ENCODE data around the gene INPP5E.

The INPP5E gene

DNA sequence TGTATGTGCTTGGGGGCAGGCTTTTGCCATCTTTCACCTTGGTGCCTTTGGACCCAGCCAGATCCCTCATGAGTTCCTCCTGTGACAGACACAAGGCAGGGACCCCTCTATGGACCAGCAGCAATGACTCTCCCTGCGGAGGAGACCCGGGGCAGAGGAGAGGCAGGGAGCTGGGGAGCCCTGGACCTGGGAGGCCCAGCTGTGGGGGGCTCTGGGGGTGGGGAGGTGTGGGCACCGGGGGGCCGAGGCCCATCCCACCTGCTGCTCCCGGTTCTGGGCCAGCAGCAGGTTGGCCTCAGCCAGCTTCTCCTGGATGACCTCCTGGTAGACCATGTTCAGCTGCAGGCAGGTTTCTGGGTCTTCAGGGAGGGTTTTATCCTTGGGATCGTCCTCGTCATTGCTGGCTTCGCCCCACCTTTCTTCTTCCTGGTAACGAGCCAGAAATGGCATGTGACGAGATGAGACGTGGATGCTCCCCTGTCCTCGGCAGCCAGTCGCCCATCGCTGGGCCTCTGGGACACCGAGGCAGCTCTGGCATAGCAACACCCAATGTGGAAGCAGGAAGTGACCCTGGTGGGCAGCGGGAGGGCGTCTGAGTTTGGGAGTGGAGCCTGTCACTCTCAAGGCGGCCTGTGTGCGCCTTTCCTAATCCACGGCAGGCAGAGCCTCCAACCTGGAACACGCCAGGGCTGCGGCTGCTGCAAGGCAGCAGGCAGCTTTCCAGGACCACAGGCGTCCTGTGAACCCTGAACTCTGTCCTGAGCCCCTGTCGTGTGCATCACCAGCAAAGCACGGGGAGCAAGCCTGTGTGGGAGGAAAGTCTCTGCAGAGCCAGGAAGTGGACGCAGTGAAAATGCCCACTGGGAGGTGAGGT lies 44.1 kb downstream of the INPP5E start:
- no peaks in the 10 kb centered on the region for H3K9me3 ChIP-seq (ENCODE audit: control insufficient read depth in 1 of 2, low read length in 2 of 2)
- H3K9ac ChIP-seq (ENCODE audit: low read depth in 1 of 2, low read length in 2 of 2) = no peak overlapping the region
- H3K36me3 ChIP-seq (ENCODE audit: control insufficient read depth in 1 of 2, insufficient read depth in 2 of 2, low read length in 2 of 2) = peaks cover 33 to 63% of the 10 kb centered on the region in 2 donors
- no peaks in the 10 kb centered on the region for H3K27me3 ChIP-seq (ENCODE audit: control insufficient read depth in 1 of 2, insufficient read depth in 2 of 2, low read length in 2 of 2)
- H3K27ac ChIP-seq (ENCODE audit: low read depth, low read length) = no peak overlapping the region
- no peak overlapping the region for H3K4me3 ChIP-seq (ENCODE audit: low read depth in 1 of 2, low read length in 2 of 2)
- peaks cover 18 to 19% of the 10 kb centered on the region in 2 donors for H3K4me1 ChIP-seq (ENCODE audit: control insufficient read depth in 1 of 2, insufficient read depth in 2 of 2, low read length in 2 of 2)

GRCh38 chr9:136395020-136395340 lies 44.7 kb downstream of the INPP5E start:
- no peak overlapping the region for H3K27ac ChIP-seq (ENCODE audit: low read depth, low read length)
- H3K9ac ChIP-seq (ENCODE audit: low read depth in 1 of 2, low read length in 2 of 2) = no peak overlapping the region
- no peaks in the 10 kb centered on the region for H3K9me3 ChIP-seq (ENCODE audit: control insufficient read depth in 1 of 2, low read length in 2 of 2)
- peaks cover 13 to 14% of the 10 kb centered on the region in 2 donors for H3K4me1 ChIP-seq (ENCODE audit: control insufficient read depth in 1 of 2, insufficient read depth in 2 of 2, low read length in 2 of 2)
- H3K36me3 ChIP-seq (ENCODE audit: control insufficient read depth in 1 of 2, insufficient read depth in 2 of 2, low read length in 2 of 2) = peaks cover 34 to 64% of the 10 kb centered on the region in 2 donors
- H3K27me3 ChIP-seq (ENCODE audit: control insufficient read depth in 1 of 2, insufficient read depth in 2 of 2, low read length in 2 of 2) = no peaks in the 10 kb centered on the region
- H3K4me3 ChIP-seq (ENCODE audit: low read depth in 1 of 2, low read length in 2 of 2) = no peak overlapping the region

DNA sequence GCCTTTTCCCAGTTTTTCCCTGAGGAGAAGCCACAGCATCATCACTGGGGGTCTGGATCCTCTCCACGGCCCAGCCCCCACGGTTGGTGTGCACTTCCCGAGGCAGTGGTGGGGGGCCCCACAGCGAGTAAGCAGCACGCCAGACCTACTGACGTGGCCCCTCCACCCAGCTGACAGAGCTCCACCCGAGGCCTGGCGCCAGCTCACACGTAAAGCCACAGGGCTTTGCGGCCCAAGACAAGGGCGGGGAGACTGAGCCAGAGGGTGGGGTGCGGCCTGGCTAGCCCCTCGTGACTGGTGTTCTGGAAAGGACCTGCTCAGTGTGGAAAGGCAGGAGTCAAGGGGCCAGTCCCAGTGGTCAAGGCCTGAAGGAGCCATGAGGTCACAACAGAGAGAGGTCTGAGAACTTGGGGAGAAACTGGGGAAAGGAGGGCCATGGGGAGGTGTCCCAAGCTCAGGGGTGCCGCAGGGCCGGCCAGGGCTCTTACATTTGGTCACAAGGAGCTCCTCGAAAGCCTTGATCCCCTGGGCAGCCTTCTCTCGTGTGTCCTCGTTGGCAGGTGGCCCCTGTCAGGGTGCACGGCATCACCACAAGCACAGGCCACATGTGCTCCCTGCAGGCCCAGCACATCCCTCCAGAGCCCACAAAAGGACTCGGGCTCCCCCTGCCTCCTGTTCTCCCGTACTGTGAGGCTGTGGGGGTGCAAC lies 45.2 kb downstream of the INPP5E start:
- Histone ChIP-seq H3K9ac (ENCODE audit: low read depth in 1 of 2, low read length in 2 of 2) (no peak overlapping the region), H3K27me3 (ENCODE audit: control insufficient read depth in 1 of 2, insufficient read depth in 2 of 2, low read length in 2 of 2) (no peaks in the 10 kb centered on the region), H3K27ac (ENCODE audit: low read depth, low read length) (no peak overlapping the region), H3K9me3 (ENCODE audit: control insufficient read depth in 1 of 2, low read length in 2 of 2) (no peaks in the 10 kb centered on the region), H3K4me1 (ENCODE audit: control insufficient read depth in 1 of 2, insufficient read depth in 2 of 2, low read length in 2 of 2) (peaks cover 13% of the 10 kb centered on the region in 2 donors), H3K36me3 (ENCODE audit: control insufficient read depth in 1 of 2, insufficient read depth in 2 of 2, low read length in 2 of 2) (peaks cover 39 to 69% of the 10 kb centered on the region in 2 donors), H3K4me3 (ENCODE audit: low read depth in 1 of 2, low read length in 2 of 2) (no peak overlapping the region)

- Histone ChIP-seq H3K9ac (ENCODE audit: low read depth in 1 of 2, low read length in 2 of 2) (no peak overlapping the region), H3K36me3 (ENCODE audit: control insufficient read depth in 1 of 2, insufficient read depth in 2 of 2, low read length in 2 of 2) (peaks cover 39 to 76% of the 10 kb centered on the region in 2 donors)
Measured at GRCh38 chr9:136393531-136393930, 46.1 kb downstream of the INPP5E start.

DNA sequence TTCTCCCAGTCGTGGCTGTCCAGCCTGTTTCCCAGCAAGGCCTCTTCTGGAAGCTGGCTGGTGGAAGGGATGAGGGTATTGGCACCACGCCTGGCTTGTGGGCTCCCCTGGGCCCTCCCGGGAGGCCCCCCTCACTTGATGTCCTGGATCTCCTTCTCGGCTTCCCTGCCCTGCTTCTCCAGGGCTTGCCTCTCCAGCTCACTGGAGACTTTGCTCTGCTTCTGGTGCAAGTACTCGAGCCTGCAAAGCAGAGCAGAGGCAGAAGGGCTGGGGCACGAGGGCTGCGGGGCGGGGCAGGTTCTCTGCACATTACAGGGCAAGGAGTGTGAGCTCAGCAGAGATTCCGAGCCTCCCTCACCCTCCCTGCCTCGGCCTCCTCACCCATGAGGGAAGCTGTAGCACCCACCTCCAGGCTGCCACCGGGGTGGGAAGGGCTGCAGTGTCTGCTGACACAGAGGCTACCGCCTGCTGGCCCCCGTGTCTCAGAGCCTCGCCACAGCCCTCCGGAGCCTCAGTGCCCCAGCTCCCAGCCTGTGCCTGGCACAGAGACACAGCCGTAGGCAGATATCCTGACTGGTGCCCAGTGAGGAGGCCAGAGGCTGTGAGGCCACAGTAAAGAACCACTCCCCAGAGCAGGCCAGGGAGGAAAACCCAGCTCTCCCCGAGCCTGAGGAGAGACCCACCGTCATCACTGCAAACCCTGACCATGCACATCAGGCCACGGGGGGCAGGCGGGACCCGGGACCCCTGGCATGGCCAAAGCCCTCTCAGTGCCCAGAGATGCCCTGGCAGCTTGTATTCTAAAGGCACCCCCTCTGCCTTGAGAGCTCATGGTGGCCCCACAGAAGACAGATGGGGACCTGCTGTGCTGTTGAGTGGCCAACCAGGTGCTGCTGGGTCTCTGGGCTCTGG lies 46.9 kb downstream of the INPP5E start:
- no peak overlapping the region for H3K27ac ChIP-seq (ENCODE audit: low read depth, low read length)
- H3K36me3 ChIP-seq (ENCODE audit: control insufficient read depth in 1 of 2, insufficient read depth in 2 of 2, low read length in 2 of 2) = peaks cover 41 to 79% of the 10 kb centered on the region in 2 donors
- H3K4me3 ChIP-seq (ENCODE audit: low read depth in 1 of 2, low read length in 2 of 2) = no peak overlapping the region
- no peaks in the 10 kb centered on the region for H3K9me3 ChIP-seq (ENCODE audit: control insufficient read depth in 1 of 2, low read length in 2 of 2)
- no peaks in the 10 kb centered on the region for H3K27me3 ChIP-seq (ENCODE audit: control insufficient read depth in 1 of 2, insufficient read depth in 2 of 2, low read length in 2 of 2)
- H3K4me1 ChIP-seq (ENCODE audit: control insufficient read depth in 1 of 2, insufficient read depth in 2 of 2, low read length in 2 of 2) = peaks cover 3 to 5% of the 10 kb centered on the region in 2 donors
- H3K9ac ChIP-seq (ENCODE audit: low read depth in 1 of 2, low read length in 2 of 2) = no peak overlapping the region

More at GRCh38 chr9:136393531-136393930, 46.1 kb downstream of the INPP5E start:
- Histone ChIP-seq H3K4me3 (ENCODE audit: low read depth in 1 of 2, low read length in 2 of 2) (no peak overlapping the region), H3K9me3 (ENCODE audit: control insufficient read depth in 1 of 2, low read length in 2 of 2) (no peaks in the 10 kb centered on the region), H3K4me1 (ENCODE audit: control insufficient read depth in 1 of 2, insufficient read depth in 2 of 2, low read length in 2 of 2) (peaks cover 4 to 5% of the 10 kb centered on the region in 2 donors), H3K27me3 (ENCODE audit: control insufficient read depth in 1 of 2, insufficient read depth in 2 of 2, low read length in 2 of 2) (no peaks in the 10 kb centered on the region), H3K27ac (ENCODE audit: low read depth, low read length) (no peak overlapping the region)

DNA sequence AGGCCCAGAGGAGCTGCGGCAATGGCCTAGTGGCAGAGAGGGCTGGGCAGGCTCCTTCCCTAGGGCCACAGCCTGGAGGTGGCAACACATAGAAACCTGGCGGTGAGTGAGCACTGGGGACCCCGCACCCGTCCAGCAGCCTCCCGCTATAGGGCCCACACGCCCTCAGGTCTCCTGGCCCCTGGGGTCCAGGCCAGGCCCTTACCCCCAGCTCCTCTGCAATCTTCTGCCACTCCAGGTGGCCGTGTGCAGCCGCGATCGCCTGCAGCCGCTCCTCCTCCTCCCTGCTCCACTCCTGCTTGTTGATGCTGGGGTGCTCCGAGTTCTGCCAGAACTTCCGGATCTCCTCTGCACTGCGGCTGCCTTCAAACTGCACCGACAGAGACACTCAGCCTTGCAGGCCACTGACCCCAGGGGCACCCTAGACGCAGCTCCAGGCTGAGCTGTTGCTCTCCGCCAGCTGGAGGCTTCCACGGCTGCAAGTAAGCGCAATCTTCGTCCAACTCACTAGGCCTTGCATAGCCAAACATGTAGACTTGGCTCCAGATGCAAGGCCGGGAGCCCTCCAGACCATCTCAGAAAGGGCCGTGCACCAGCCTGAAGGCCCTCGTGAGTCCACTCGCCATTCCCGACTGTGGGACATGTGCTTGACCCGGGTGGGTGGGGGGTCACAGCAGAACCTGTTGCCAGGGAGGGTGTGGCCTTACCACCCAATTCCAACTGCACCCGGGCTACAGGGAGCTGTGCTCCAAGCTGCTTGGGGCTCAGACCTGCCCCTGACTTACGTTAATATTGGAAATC lies 47.7 kb downstream of the INPP5E start:
- peaks cover 50 to 84% of the 10 kb centered on the region in 2 donors for H3K36me3 ChIP-seq (ENCODE audit: control insufficient read depth in 1 of 2, insufficient read depth in 2 of 2, low read length in 2 of 2)
- H3K9ac ChIP-seq (ENCODE audit: low read depth in 1 of 2, low read length in 2 of 2) = no peak overlapping the region
- no peaks in the 10 kb centered on the region for H3K9me3 ChIP-seq (ENCODE audit: control insufficient read depth in 1 of 2, low read length in 2 of 2)
- no peak overlapping the region for H3K4me3 ChIP-seq (ENCODE audit: low read depth in 1 of 2, low read length in 2 of 2)
- H3K4me1 ChIP-seq (ENCODE audit: control insufficient read depth in 1 of 2, insufficient read depth in 2 of 2, low read length in 2 of 2) = peaks cover 3 to 5% of the 10 kb centered on the region in 2 donors
- no peaks in the 10 kb centered on the region for H3K27me3 ChIP-seq (ENCODE audit: control insufficient read depth in 1 of 2, insufficient read depth in 2 of 2, low read length in 2 of 2)
- H3K27ac ChIP-seq (ENCODE audit: low read depth, low read length) = no peak overlapping the region

GRCh38 chr9:136389396-136389795 lies 50.2 kb downstream of the INPP5E start:
- H3K4me1 ChIP-seq (ENCODE audit: control insufficient read depth in 1 of 2, insufficient read depth in 2 of 2, low read length in 2 of 2) = no peaks in the 10 kb centered on the region
- peaks cover 42 to 75% of the 10 kb centered on the region in 2 donors for H3K36me3 ChIP-seq (ENCODE audit: control insufficient read depth in 1 of 2, insufficient read depth in 2 of 2, low read length in 2 of 2)
- H3K27ac ChIP-seq (ENCODE audit: low read depth, low read length) = no peak overlapping the region
- H3K27me3 ChIP-seq (ENCODE audit: control insufficient read depth in 1 of 2, insufficient read depth in 2 of 2, low read length in 2 of 2) = no peaks in the 10 kb centered on the region
- H3K4me3 ChIP-seq (ENCODE audit: low read depth in 1 of 2, low read length in 2 of 2) = no peak overlapping the region
- H3K9ac ChIP-seq (ENCODE audit: low read depth in 1 of 2, low read length in 2 of 2) = no peak overlapping the region
- no peaks in the 10 kb centered on the region for H3K9me3 ChIP-seq (ENCODE audit: control insufficient read depth in 1 of 2, low read length in 2 of 2)

- peaks cover 50 to 72% of the 10 kb centered on the region in 2 donors for H3K36me3 ChIP-seq (ENCODE audit: control insufficient read depth in 1 of 2, insufficient read depth in 2 of 2, low read length in 2 of 2)
- no peaks in the 10 kb centered on the region for H3K9me3 ChIP-seq (ENCODE audit: control insufficient read depth in 1 of 2, low read length in 2 of 2)
- no peak overlapping the region for H3K9ac ChIP-seq (ENCODE audit: low read depth in 1 of 2, low read length in 2 of 2)
- H3K4me3 ChIP-seq (ENCODE audit: low read depth in 1 of 2, low read length in 2 of 2) = no peak overlapping the region
- H3K27me3 ChIP-seq (ENCODE audit: control insufficient read depth in 1 of 2, insufficient read depth in 2 of 2, low read length in 2 of 2) = no peaks in the 10 kb centered on the region
- no peak overlapping the region for H3K27ac ChIP-seq (ENCODE audit: low read depth, low read length)
- no peaks in the 10 kb centered on the region for H3K4me1 ChIP-seq (ENCODE audit: control insufficient read depth in 1 of 2, insufficient read depth in 2 of 2, low read length in 2 of 2)
Measured at GRCh38 chr9:136387217-136387616, 52.4 kb downstream of the INPP5E start.

DNA sequence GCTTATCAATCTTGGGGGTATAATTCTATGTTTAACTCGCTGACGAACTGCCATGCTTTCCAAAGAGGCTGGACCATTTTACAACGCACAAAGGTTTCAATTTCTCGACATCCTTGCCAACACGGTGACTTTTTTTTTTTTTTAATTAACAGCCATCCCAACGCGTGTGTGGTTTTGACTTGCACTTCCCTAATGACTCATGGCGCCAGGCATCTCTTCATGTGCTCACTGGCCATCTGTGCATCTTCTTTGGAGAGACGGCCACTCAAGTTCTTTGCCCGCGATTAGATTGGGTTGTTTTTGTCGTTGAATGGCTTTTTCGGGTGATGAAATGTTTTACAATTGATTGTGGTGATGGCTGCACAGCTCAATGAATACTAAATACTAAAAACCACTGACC lies 53.6 kb downstream of the INPP5E start:
- Histone ChIP-seq H3K27me3 (ENCODE audit: control insufficient read depth in 1 of 2, insufficient read depth in 2 of 2, low read length in 2 of 2) (no peaks in the 10 kb centered on the region), H3K9ac (ENCODE audit: low read depth in 1 of 2, low read length in 2 of 2) (no peak overlapping the region), H3K9me3 (ENCODE audit: control insufficient read depth in 1 of 2, low read length in 2 of 2) (no peaks in the 10 kb centered on the region), H3K4me1 (ENCODE audit: control insufficient read depth in 1 of 2, insufficient read depth in 2 of 2, low read length in 2 of 2) (no peaks in the 10 kb centered on the region), H3K36me3 (ENCODE audit: control insufficient read depth in 1 of 2, insufficient read depth in 2 of 2, low read length in 2 of 2) (peaks cover 52 to 71% of the 10 kb centered on the region in 2 donors), H3K4me3 (ENCODE audit: low read depth in 1 of 2, low read length in 2 of 2) (no peak overlapping the region), H3K27ac (ENCODE audit: low read depth, low read length) (no peak overlapping the region)
